Loucy (cell line): ENCODE data around the gene MCC.
"Not testable (repeated sequence)": the region's sequence is repeated elsewhere in the genome, so short reads cannot be mapped to it uniquely, and the experiment has no call there.

Experiments used
- H2AFZ ChIP-seq: fragments of 200-600 bp; sonication (generic); 2 replicates; pipeline ENCODE4 v1.6.0; 2016; ENCODE audit warnings: antibody characterized with exemption, mild to moderate bottlenecking, low read length, moderate library complexity
- H3F3A ChIP-seq: fragments of 200-600 bp; 2 replicates; pipeline ENCODE4 v1.6.0; 2016; ENCODE audit warnings: antibody characterized with exemption, low read depth, mild to moderate bottlenecking
- H3K27me3 ChIP-seq: fragments of 200-600 bp; sonication (generic); 2 replicates; pipeline ENCODE4 v1.6.1; 2014; ENCODE audit warnings: low read length, mild to moderate bottlenecking; ENCODE audit not compliant: insufficient read depth, poor library complexity, severe bottlenecking
- H3K36me3 ChIP-seq: fragments of 200-600 bp; sonication (generic); 2 replicates; pipeline ENCODE4 v1.6.1; 2016; ENCODE audit warnings: low read length; ENCODE audit not compliant: insufficient read depth
- H3K4me1 ChIP-seq: fragments of 200-600 bp; sonication (generic); 2 replicates; pipeline ENCODE4 v1.5.1; 2014; ENCODE audit warnings: low read length, mild to moderate bottlenecking; ENCODE audit not compliant: insufficient read depth, poor library complexity, severe bottlenecking
- H3K4me2 ChIP-seq: fragments of 200-600 bp; sonication (generic); 2 replicates; pipeline ENCODE4 v1.6.0; 2014; ENCODE audit warnings: antibody characterized with exemption, low read length, low read depth, mild to moderate bottlenecking; ENCODE audit not compliant: poor library complexity, severe bottlenecking
- H3K4me3 ChIP-seq: fragments of 200-600 bp; sonication (generic); 2 replicates; pipeline ENCODE4 v1.5.1; 2014; ENCODE audit warnings: low read length, mild to moderate bottlenecking, mixed read lengths; ENCODE audit not compliant: poor library complexity, severe bottlenecking
- H3K79me2 ChIP-seq: fragments of 200-600 bp; sonication (generic); 2 replicates; pipeline ENCODE4 v1.6.1; 2014; ENCODE audit warnings: low read length; ENCODE audit not compliant: insufficient read depth
- H3K9ac ChIP-seq: fragments of 200-600 bp; sonication (generic); 2 replicates; pipeline ENCODE4 v1.6.0; 2014; ENCODE audit warnings: mild to moderate bottlenecking, low read depth, low read length, moderate library complexity; ENCODE audit not compliant: poor library complexity, severe bottlenecking
- H3K9me2 ChIP-seq: fragments of 200-600 bp; sonication (generic); replicated peaks from 2 replicates; pipeline ENCODE4 v1.6.1; 2016; ENCODE audit warnings: low read depth, low read length, mixed read lengths
- H3K9me3 ChIP-seq: fragments of 200-600 bp; sonication (generic); 2 replicates; pipeline ENCODE4 v1.6.1; 2014; ENCODE audit warnings: mild to moderate bottlenecking, antibody characterized with exemption, low read length, low read depth; ENCODE audit not compliant: insufficient read depth
- H4K20me1 ChIP-seq: fragments of 200-600 bp; sonication (generic); 2 replicates; pipeline ENCODE4 v1.6.0; 2014; ENCODE audit warnings: antibody characterized with exemption, low read length, mild to moderate bottlenecking; ENCODE audit not compliant: insufficient read depth, poor library complexity, severe bottlenecking
- CTCF ChIP-seq: fragments of 200-600 bp; sonication (generic); conservative IDR thresholded peaks from 2 replicates; pipeline ENCODE4 v1.5.1; 2014; ENCODE audit warnings: mild to moderate bottlenecking, antibody characterized with exemption, low read length
- EZH2phosphoT487 ChIP-seq: fragments of 200-600 bp; IDR thresholded peaks from 2 replicates; pipeline ENCODE4 v1.6.1; 2018; ENCODE audit warnings: antibody characterized with exemption, mild to moderate bottlenecking, moderate library complexity, borderline replicate concordance

The MCC gene

GRCh38 chr5:113081091-113081839, 407.0 kb downstream of the MCC start:
- Histone ChIP-seq H3K9me2 (no peaks in the 10 kb centered on the region), H2AFZ (no peak overlapping the region), H3K4me3 (no peak overlapping the region), H3K9me3 (no peaks in the 10 kb centered on the region), H3K4me2 (no peak overlapping the region), H3K9ac (no peak overlapping the region), H4K20me1 (no peaks in the 10 kb centered on the region), H3K27me3 (no peaks in the 10 kb centered on the region), H3K36me3 (peaks cover 5% of the 10 kb centered on the region; the same call in 1 of the 2 replicates), H3K79me2 (no peaks in the 10 kb centered on the region), H3K4me1 (no peaks in the 10 kb centered on the region), H3F3A (no peaks in the 10 kb centered on the region)
- no peak for TF ChIP-seq CTCF
- TF ChIP-seq EZH2phosphoT487, result no peak

GRCh38 chr5:113076649-113077048, 411.6 kb downstream of the MCC start:
- not testable (repeated sequence) for H4K20me1 ChIP-seq, H3K4me3 ChIP-seq, H3K79me2 ChIP-seq, H2AFZ ChIP-seq, H3K36me3 ChIP-seq, H3K9ac ChIP-seq, H3F3A ChIP-seq, H3K9me3 ChIP-seq, H3K9me2 ChIP-seq, H3K4me2 ChIP-seq, H3K4me1 ChIP-seq, H3K27me3 ChIP-seq

- Histone ChIP-seq H3K27me3 (no peaks in the 10 kb centered on the region), H3K79me2 (no peaks in the 10 kb centered on the region), H4K20me1 (no peaks in the 10 kb centered on the region), H3K36me3 (no peaks in the 10 kb centered on the region; the same call in 1 of the 2 replicates), H3K9me2 (no peaks in the 10 kb centered on the region), H3K4me2 (no peak overlapping the region), H3K9me3 (no peaks in the 10 kb centered on the region), H3K4me3 (no peak overlapping the region), H3K9ac (no peak overlapping the region), H3K4me1 (no peaks in the 10 kb centered on the region), H2AFZ (no peak overlapping the region), H3F3A (no peaks in the 10 kb centered on the region)
- TF ChIP-seq EZH2phosphoT487 (no peak), CTCF (no peak)
Observed at GRCh38 chr5:113075019-113075418, 413.2 kb downstream of the MCC start.

- not testable (repeated sequence) for H3K79me2 ChIP-seq, H3K27me3 ChIP-seq
Observed at GRCh38 chr5:113073629-113074034, 414.6 kb downstream of the MCC start.

More at GRCh38 chr5:113073629-113074034, 414.6 kb downstream of the MCC start:
- not testable (repeated sequence) for H3K9me2 ChIP-seq, H2AFZ ChIP-seq, H3K4me1 ChIP-seq, H4K20me1 ChIP-seq, H3F3A ChIP-seq, H3K9me3 ChIP-seq, H3K4me2 ChIP-seq, H3K9ac ChIP-seq, H3K4me3 ChIP-seq, H3K36me3 ChIP-seq
